GM19452 (cell line): ENCODE data around the gene SLC34A1.
A peak's percentile ranks its signal among the peaks of the same experiment; 100 is the strongest.
"Not testable (repeated sequence)": the region's sequence is repeated elsewhere in the genome, so short reads cannot be mapped to it uniquely, and the experiment has no call there.

Source experiments
- ATAC-seq: cut with Tn5 transposase; IDR thresholded peaks from one replicate; pipeline ENCODE4 v1.9.1; 2021; ENCODE audit not compliant: unreplicated experiment

The SLC34A1 gene

DNA sequence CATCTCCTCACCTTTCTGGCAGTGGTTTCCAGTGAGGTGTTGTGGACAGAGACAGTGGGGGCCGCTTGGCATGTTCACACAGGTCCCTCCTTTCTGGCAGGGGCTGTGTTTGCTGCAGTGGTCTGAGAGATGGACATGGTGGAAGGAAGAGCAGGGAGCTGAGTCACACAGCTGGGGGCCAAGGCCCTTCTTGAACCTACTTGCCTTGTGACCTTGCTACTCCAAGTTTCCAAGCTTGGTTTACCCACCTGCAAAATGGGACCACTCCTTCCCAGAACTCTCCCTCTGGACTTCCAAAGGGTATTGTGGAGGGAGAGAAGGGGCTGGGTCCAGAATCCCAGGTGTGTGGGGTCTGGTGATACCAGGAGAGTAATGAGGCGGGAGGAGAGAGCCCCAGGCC is 21.1 kb downstream of the SLC34A1 start:
- no peak for ATAC-seq

DNA sequence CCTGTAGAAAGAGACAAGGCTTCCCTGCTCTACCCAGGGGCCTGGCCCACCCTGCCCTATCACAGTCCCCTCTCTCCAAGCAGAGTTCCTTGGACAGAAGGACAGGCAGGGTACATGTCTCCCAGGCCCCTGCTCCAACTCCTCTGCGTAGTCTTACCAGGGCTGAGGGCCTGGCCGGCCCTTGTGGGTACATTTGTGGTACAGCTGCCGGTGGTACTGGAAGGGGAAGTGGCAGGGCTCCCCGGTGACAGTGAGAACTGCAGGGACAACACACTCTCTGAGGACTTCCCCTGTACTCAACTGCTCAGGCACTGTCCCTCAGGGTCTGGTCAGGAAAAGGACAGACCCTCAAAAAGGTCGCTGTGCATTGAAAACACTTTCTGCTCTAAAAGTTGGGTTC is 21.6 kb downstream of the SLC34A1 start:
- ATAC-seq = no peak

DNA sequence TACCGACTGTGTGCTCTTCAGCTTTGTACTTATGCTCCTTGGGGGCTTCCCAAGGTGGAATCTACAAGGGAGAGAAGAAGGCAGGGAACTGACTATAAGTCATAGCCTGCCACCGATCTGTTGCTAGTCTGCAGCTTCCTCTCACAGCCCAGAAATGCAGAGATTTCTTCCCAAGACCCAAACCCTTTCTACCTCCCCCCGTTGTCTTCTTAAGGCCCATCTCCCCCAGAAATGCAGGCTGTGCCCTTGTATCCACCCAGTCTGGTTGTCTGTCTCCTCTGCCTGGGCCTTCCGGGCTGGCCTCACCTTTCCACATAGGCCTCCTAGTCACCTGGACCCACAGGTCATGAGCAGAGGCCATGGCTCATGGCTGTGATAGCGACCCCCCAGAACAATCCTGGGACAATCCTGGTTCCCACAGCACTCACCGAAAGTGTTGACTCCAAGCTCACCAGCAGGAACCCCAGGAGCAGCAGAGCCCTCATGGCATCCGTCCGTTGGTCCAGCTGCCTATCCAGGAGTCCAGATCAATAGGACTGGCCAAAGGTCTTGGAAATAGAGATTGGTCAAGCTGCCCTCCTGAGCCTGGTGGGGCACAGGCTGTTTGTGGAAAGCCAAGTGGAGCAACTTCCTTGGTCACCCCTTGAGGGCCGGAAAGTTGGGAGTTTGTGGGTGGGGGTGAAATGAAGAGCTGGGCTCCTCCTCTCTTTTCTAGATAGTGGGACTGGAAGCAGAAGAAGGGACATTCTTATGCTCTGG is 25.0 kb downstream of the SLC34A1 start, which contains the start of gene F12:
Gene F12 (minus strand): TSS at position 522 of the 759 bp plus-strand sequence. CDS start 37 bp downstream, at position 485.
- ATAC-seq = no peak

DNA sequence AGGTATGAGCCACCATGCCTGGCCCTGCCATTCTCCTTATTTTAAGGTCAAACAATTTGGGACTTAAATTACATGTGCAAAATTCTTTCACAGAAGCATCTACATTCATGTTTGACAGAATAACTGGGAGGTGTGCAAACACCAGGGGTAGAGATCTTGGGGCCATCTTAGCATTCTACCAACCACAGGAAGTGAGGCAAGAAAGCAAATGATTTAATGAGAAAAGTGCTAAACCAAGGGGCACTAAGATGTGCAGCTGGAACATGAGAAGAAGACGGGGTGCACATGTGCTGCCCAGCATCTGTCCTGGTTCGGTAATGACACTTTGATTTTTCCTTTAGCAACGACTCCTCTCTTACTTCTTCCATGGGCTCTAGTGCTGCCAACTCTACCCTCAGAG is 26.3 kb downstream of the SLC34A1 start:
- ATAC-seq = no peak

DNA sequence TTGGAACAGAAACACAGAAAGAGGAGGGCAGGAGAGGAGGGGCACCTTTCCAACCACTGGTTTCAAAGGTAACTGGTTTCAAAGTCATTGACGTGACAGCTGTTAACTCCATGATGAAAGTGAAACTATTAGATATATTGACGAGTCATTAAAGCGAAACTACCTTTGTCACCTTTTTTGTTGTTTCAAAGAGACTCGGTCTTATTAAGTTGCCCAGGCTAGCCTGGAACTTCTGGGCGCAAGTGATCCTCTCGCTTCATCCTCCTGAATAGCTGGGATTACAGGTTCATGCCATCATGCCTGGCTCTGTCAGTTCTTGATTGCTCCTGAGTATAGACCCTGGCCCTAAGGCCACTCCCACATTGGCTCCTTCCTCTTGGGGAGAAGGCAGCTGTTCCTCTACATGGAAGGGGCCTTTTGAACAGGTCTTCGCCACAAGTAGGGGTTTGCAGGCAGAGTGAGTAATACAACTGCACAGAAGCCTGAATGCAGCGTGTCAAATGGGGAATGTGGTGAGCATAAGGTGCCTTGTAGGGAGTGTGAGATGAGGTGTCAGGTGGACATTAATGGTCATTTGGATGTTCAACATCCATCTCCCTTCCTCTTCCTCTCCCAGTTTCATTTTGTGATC is 28.5 kb downstream of the SLC34A1 start:
- ATAC-seq = peak; percentile 66

DNA sequence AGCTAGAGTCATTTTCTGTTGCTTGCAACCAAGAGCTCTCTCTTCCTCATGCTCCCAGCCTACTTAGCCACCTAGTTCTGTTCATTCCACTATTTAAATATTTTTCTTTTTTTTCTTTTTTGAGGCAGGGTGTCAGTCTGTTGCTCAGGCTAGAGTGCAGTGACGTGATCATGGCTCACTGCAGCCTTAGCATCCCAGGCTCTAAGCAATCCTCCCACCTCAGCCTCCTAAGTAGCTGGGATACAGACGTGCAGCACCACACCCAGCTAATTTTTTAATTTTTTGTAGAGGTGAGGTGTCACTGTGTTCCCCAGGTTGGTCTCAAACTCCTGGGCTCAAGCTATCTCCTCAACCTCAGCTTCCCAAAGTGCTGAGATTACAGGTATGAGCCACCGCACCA is 30.2 kb downstream of the SLC34A1 start:
- ATAC-seq = no peak

DNA sequence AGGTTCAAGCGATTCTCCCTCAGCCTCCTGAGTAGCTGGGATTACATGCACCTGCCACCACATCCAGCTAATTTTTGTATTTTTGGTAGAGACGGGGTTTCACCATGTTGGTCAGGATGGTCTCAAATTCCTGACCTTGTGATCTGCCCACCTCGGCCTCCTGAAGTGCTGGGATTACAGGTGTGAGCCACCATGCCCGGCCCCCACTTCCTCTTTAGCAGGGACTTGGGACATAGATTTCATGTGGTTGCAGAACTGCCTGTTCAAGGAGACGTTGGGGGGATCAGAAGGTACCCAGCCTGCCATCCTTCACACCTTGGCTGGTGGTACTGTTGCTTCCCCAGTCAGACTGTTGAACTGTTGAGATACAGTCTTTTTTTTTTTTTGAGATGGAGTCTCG is 32.8 kb downstream of the SLC34A1 start:
- not testable (repeated sequence) for ATAC-seq

DNA sequence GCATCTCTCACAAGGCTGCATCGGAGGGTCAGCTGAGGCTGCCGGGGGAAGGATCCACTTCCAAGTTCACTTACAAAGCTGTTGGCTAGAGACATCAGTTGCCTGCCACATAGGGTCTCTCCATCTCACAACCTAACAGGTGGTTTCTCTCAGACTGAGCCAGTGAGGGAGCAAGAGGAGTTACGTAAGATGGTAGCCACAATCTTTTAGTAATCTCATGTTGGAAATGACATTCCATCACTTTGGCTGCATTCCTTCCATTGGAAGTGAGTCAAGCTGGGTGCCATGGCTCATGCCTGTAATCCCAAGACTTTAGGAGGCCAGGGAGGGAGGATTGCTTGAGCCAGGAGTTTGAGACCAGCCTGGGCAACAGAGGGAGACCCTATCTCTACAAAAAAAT is 34.8 kb downstream of the SLC34A1 start:
- no peak for ATAC-seq

DNA sequence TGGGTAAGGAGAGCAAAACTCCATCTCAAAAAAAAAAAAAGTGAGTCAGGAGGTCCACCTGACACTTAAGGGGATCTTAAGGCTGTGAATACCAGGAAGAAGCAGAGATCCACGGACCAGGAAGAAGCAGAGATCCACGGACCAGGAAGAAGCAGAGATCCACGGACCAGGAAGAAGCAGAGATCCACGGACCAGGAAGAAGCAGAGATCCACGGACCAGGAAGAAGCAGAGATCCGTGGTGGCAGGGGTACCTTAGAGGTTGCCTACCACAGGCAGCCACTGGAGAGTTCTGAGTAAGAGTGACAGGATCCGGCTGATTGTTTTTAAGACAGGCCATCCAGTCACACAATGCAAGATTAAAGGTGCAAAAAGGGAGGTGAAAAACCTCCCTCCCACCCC is 36.2 kb downstream of the SLC34A1 start:
- not testable (repeated sequence) for ATAC-seq

DNA sequence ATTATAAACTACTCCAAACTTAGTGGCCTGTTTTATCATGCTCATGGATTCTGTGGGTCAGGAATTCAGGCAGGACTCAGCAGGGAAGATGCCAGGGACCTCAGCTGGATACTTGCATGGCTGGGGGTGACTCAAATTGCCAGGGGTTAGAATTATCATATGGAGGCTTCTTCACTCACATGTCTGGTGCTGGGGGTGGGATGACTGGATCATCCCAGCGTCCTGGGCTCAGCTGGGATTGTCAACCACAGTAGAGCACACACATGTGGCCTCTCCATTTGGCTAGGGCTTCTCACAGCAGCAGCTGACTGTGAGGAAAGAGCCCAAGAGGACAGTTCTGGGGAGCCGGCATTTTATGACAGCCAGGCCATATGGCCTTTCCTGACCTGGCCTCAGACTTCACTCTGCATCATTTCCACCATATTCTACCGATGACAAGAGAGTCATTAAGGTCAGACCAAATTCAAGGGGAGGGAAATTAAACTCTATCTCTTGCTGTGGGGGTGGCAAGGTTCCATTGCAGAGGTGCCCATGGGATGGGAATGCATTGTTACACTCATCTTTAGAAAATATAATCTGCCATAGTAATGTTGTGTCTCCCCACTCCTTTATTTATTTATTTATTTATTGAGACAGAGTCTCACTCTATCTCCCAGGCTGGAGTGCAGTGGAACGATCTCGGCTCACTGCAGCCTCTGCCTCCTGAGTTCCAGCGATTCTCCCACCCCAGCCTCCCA is 37.0 kb downstream of the SLC34A1 start:
- no peak for ATAC-seq

DNA sequence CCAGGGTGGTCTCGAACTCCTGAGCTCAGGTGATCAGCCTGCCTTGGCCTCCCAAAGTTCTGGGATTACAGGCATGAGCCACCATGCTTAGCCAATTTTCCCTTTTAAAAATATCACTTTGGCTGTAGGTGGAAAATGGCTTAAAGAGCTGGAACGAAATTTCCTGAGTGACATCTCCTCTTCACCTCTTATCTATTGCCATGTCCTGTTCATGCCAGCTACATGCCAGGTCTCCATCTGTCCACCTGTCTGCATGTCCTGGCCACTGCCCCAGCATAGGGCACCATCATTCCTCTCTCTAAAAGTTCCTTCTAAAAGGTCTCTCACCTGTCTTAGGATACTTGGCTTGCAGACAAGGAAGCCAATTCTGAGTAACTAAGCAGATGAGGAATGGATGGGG is 39.4 kb downstream of the SLC34A1 start:
- ATAC-seq = no peak

DNA sequence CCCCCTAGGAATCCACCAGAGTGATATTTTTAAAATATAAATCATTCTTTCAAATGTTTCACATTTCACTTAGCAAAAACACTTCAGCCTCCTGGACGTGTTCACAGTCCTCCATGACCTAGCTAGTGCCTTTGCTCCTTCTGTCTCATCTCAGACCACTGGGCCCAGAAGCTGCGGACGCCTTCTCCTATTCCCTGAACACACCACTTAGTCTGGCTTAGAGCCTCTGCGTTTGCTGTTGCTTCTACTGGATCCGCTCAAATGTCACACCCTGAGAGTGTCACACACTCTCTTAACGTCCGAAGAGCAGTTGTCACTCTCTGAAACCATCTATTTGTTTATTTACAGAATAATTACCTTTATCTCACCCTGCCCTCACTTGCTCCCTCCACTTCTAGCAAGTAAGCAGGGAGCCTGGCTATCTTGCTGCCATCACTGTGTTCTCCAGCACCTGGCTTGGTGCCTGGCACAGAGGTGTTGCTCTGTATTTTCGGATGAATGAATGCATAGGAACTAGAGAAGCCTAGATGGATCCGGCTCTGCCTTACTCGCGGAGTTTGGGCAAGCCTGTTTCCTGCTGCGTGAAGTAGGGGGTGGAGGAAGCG is 41.1 kb downstream of the SLC34A1 start:
- no peak for ATAC-seq

DNA sequence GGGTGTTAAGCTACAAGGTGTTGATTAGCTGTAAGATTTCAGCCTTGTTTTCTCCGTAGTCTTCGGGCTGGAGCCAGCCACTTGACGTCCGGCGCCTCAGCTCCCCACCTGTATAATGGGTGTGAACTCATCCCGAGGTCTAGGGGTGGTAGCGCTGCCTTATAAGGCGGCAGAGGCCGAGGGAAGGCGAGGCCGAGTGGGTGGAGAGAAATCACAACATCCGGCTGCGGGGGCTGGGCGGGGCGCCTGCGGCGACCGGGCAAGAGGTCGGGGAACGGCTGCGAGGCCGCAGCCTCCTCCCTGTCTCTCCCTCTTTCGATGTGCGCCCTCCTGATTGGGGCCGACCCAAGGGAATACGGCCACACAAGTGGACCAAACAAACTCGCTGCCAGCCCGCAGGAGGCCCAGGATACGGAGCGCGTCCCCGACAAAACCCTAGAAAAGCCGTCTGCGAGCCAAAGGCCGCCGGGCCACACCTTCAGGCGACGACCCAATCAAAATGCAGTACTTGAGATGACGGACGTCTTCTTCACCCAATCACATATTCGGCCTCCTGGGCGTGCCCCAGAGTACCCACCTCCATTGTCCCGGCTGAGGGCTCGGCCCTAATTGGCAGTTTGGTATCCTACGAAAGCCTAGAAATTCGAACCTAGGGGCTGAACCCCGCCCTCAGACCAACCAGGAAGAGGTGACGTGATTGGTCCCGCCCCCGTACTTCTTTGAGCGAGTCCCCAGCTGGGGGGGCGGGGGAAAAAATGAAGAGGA is 41.7 kb downstream of the SLC34A1 start:
- ATAC-seq = peak; percentile 73

DNA sequence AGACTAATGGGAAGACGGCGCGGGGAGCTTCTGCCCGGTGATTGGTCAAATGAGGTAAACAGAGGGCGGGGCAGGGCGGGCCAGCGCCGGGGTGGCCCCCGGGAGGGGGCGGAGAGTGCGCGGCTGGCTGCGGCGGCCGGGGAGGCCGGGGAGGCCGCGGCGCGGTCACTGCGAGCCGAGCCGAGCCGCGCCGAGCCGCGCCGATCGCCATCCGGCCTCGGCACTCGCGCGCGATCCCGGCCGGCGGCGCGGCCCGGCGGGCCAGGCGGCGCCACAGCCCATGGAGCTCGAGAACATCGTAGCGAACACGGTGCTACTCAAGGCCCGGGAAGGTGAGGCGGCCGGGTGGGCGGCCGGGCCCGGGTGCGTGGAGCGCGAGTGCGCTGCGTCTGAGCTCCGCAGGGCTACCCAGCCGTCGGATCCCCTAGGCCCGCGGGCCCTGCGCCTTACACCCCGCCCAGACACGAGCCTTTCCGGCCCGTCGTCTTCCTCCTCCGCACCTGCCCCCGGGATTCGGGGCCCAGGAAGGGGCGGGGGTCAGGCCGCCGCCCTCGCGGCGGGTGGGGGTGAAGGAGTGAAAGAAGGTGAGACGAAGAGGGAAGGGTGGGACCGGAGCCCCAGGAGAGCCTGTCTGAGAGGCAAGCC is 42.5 kb downstream of the SLC34A1 start, which contains the start of gene GRK6:
Gene GRK6 (plus strand): TSS at position 111 of the 645 bp plus-strand sequence. CDS start 170 bp downstream, at position 281.
- ATAC-seq = peak; percentile 5

DNA sequence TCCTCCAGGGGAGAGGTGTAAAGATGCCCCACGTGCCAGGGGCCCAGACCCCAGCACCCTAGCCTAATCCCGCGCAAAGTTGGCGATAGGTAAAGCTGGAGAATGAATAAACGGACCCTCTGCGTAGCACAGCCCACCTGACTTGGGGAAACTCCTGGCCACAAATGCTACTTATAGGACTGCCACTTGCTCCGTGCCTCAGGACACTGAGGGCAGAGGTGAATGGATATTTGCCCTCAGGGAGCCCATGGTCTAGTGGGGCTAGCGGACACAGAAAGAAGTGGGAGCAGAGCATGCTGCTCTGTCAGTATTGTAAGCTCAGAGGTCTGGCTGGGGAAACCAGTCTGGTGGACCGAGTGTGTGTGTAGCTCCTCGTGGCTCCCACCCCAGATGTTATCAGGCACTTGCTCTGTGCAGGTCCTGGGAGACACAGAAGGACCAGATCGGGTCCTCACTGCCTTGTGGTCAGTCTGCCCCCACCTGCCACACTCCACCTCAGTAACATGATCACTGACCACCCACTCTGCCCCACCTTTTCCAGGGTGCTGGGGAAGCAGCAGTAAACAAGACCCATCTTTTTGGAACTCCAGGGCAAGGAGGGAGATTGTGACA is 43.1 kb downstream of the SLC34A1 start:
- no peak for ATAC-seq

DNA sequence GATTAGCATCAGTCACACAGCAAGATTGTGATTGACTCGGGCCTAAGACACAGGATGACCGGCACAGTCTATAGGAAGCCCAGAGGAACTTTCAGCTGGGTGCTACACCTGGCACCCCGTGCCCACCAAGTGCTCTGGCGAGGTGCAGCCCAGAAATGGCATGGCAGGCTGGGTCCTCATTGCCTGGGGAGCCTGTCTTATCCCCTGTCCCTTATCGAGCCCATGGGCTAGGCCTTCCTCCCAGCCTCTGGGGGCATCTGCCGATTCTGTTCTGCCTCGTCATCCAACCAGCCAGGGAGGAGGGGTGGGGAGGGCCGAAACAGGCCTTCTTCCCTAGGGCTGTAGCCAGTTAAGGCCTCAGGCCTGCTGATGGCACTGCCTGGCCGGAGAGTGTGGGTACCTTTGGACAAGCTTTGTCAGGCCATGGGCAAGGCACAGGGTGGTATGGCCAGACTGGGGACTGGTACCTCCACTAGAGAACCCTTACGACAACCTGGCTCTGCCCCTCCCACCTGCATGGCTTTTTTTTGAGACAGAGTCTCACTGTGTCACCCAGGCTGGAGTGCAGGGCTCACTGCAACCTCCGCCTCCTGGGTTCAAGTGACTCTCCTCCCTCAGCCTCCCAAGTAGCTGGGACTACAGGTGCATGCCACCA is 43.8 kb downstream of the SLC34A1 start:
- ATAC-seq = no peak

DNA sequence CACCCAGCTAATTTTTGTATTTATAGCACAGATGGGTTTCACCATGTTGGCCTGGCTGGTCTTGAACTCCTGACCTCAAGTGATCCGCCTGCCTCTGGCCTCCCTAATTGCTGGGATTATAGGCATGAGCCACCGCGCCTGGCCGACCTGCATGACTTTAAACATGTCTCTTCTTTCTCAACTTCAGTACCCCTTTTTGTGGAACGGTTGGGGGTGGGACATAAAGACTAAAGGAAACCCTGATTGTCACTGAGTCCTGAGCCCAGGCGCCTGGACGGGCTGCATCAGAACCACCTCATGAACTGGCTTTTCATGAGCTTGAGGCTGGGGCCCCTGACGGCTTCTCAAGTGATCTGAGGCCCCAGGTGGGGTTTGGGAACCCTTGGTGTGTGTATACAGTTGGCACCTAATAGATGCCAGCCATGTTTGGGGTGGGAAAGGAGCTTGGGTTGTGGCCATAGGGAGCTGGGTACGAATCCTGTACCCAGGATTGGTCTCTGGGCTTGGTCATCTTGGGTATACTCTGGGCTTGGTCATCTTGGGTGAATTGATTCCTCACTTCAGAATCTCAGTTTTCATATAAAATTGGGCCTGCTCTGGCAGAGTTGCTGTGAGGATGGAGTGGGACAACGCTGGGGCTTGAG is 44.5 kb downstream of the SLC34A1 start:
- no peak for ATAC-seq

DNA sequence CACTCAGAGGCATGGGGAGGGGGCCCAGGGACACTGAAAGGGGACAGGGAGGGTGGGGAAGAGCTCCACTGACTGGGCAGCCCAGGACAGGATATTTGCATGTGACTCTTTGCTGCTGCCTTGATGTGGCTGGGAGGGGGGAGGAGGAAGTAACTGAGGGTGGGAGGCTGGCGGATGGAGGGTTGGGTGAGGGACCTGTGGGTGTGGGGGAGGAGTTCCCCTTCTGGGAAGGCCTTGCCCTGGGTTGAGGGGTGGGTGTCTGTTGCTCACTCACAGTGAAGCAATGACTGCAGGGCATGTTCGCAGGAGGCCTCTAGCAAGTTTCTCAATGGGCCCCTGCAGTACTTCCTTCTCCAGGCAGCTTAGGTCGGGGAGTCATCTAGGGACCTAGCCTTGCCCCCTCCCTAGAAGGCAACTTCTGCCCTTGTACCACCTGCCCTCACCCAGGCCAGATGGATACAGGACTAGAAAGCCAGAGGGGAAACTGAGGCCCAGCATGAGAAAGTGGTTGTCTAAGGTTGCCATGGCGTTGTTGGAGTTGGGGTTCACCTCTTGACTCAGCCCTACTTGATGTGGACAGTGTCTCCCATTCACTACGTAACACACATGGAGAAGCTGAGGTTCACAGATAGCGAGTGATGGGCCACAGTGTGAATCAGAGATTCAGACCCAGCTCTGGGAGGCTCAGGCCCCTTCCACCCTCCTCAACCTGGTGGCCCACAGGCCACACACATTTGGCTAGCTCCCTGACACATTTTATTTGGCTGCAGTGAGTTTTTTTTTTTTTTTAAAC is 45.2 kb downstream of the SLC34A1 start:
- no peak for ATAC-seq
